ENCODE measurements around the gene ITK.
A peak's percentile ranks its signal among the peaks of the same experiment; 100 is the strongest.
"Not testable (repeated sequence)": the region's sequence is repeated elsewhere in the genome, so short reads cannot be mapped to it uniquely, and the experiment has no call there.

Gene ITK

GRCh38 chr5:157167214-157167621 is 13.4 kb upstream of the ITK start:
- DNase-seq (ENCODE audit: low read depth in 2 of 2), result peak in 1 of 2 donors; percentile 33

GRCh38 chr5:157168286-157168685 is 12.4 kb upstream of the ITK start:
- no peak for DNase-seq (ENCODE audit: low read depth in 2 of 2)

DNA sequence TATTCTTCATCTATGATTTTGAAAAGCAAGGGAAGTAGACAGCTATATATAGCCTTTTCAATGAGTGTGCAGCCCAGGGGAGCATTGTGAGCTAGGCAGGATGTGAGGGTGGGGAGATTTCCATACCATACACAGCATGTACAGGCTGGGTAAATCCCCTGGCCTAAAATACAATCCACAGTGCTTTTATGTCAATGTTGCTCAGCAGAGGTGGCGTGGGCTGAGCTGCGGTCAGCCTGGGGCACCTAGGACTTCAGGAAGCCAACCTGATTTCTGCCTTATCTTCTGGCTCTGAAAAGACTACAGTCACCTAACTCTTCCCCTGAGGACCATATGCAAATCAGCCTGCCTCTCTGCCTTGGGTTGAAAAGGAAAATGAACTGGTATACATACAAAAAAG is 8.2 kb upstream of the ITK start:
- DNase-seq (ENCODE audit: low read depth in 2 of 2), result peak; percentile 85 to 91

DNA sequence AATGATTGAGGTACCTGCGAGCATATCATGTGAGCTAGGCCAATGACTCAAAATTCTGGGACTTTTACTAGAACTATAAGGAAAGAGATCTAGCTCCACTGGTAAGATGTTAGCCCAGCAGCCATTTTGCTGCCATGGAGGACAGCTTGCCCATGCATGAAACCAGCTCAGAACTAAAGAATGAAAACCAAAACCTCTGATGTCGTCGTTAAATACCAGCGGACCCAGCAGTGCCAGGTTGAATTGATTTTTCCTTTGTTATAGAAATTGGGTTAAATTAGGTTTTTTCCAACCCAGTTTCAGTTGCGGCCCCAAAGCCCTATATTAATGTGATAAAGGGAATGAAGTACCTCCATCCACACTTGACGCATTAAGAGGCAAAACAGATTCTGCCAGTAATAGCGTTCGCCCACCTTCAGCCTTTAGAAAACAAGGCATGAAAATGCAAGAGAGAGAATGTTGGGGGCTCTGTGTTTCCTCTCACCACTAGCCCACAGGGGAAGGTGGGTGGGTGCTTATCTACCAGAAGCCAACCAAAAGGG is 5.5 kb upstream of the ITK start:
- DNase-seq (ENCODE audit: low read depth in 2 of 2), result no peak

DNA sequence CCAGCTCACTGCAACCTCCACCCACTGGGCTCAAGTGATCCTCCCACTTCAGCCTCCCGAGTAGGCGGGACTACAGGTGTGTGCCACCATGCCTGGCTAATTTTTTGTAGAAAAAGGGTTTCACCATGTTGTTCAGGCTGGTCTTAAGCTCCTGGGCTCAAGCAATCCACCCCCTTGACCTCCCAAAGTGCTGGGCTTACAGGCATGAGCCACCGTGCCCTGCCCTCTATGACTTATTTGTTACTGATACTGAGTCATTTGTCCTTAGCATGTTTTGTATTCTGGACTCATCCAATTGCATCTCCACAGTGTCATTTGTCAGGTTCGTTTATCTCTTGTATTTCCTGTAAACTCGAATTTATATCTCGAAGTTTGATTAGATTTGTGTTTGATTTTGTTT is 2.7 kb upstream of the ITK start:
- no peak for DNase-seq (ENCODE audit: low read depth in 2 of 2)

DNA sequence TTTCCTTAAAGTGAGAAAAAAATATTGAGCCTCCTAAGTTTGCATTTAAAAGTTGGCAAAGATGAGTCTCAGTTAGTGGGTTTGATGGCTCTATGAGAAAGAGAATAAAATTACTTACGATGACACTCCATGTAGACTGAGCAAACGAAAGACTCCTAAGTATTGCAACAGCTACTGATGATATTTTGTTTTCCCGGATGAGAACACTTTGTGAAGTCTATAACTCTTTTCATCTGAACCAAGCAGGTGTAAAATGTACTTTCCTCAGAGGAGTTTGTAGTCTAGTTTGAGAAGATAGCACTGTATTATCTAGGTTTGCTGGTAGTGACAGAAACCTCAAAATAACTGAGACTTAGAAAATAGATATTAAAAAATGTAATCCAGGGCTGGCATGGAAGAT is 1.7 kb upstream of the ITK start:
- DNase-seq (ENCODE audit: low read depth in 2 of 2), result no peak

DNA sequence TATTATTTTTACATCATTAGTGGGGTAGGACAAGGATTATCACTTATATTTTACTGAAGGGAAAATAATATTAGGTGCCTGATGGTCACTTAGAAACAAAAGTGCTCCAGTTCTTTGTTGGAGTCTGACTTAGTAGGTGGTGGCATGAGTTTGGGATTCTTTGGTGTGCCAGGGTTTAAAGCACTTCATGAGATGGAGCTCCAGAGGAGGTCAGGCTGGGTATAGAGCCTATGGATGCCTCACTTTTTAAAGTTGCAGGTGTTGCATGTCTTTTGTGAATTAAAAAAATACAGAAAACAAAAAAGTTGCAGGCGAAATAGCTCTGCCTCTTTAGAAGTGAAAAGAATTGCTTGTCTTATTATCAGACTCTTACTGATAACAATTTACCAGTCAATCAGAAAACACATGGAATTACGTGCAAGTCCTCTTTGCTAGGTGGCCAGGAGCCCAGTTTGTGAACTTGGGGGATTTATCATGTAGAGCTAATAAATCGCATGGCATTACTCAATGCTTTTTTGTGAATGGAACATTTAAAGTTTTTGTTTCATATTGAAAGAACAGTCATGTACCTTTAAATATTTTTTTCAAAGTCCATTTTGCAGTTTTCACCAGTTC is 1.6 kb downstream of the ITK start:
- no peak for DNase-seq (ENCODE audit: low read depth in 2 of 2)

DNA sequence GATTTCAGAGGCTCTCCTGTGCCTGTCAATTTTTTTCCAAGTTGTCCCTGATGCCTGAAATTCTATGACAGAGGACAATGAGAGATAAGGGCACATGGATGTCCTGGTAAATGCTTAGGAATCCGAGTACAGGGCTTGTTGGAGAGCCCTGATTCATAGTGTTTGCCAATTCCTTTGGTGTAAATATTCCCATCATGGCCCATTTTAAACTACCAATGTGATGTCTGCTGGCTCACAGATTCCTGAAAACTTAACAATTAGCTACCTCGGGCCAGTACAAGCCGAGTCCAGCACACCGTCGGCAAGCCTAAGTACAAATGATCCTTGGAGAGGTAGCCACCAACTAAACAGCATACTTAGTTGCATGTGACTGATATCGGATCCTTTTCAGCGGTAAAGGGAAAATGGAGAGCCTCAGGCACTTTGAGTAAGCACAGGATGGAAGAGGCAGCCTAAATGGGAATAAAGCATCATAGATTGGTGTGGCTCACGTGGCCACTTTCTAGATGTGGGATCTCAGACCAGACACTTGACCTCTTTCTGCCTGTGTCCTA is 3.6 kb downstream of the ITK start:
- DNase-seq (ENCODE audit: low read depth in 2 of 2), result no peak

- DNase-seq (ENCODE audit: low read depth in 2 of 2), result not testable (repeated sequence)
These were observed 4.5 kb downstream of the ITK start for GRCh38 chr5:157185122-157185521.

DNA sequence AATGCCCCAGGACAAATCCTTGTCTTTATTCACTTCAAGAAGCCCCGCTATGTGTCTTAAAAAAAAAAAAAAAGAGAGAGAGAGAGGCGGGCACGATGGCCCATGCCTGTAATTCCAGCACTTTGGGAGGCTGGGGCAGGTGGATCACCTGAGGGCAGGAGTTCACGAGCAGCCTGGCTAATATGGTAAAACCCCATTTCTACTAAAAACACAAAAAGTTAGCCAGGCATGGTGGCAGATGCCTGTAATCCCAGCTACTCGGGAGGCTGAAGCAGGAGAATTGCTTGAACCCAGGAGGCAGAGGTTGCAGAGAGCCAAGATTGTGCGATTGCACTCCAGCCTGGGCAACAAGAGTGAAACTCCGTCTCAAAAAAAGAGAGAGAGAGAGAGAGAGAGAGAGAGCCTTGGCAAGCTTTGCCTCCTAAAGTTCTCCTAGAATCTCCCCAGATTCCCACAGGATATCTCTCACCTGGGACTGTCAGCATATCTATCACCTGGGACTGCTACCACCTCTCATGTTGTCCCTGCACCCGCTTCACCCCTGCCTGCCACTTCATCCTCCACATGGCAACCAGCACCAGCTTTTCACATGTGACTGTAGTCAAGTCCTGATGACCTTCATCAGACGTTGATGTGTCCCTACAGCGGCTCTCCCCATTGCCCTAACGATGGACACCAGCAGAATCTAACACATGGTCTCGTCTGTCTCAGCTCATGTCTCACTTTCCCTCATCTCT is 5.8 kb downstream of the ITK start:
- no peak for DNase-seq (ENCODE audit: low read depth in 2 of 2)

GRCh38 chr5:157187046-157187754 is 6.6 kb downstream of the ITK start:
- DNase-seq (ENCODE audit: low read depth in 2 of 2), result no peak

GRCh38 chr5:157188270-157188669 is 7.6 kb downstream of the ITK start:
- no peak for DNase-seq (ENCODE audit: low read depth in 2 of 2)

DNA sequence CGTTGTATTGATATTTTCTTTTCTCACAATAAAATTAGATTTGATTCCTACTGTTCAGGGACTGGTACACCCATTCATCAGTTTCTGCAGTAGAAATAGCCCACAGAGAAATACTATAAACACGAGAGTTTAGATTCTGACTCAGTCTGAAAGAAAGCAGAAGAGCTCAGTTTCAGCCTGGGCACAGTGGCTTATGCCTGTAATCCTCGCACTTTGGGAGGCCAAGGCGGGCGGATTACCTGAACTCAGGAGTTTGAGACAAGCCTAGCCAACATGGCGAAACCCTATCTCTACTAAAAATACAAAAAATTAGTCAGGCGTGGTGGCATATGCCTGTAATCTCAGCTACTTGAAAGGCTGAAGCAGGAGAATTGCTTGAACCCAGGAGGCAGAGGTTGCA is 8.6 kb downstream of the ITK start:
- no peak for DNase-seq (ENCODE audit: low read depth in 2 of 2)

- no peak for DNase-seq (ENCODE audit: low read depth in 2 of 2)
These were observed 13.2 kb downstream of the ITK start for GRCh38 chr5:157193699-157194424.

DNA sequence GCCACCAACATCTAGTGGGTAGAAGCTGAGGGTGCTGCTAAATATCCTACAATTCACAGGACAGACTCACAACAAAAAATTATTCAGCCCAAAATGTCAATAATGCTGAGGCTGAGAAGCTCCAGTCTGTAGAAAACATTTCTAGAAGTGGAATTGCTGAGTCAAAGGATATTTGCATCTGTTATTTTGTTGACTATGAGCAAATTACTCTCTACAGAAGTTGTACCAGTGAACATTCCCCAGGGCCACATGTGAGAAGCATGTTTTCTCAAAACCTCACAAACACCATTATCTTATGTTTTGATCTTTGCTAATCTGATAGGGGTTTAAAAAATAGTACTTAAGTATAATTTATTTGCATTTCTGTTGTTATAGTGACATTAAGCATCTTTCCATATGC is 15.4 kb downstream of the ITK start:
- no peak for DNase-seq (ENCODE audit: low read depth in 2 of 2)

DNA sequence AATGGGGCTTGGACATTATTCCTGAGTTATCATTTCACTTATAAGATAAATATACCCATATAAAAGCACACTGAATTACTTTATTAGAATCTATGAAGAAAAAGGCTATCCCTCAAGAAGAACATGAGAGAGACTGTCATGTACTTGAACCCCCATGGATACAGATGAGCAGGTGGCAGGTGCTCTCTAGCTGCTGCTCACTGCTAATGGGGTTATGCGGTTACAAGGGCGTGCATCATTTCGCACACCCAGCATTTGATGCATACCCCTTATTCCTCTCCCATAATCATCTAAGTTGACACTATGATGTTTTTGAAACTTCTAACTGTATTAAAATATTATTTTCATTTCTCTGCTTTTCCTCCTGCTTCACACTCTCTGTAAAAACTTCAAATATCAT is 16.4 kb downstream of the ITK start:
- no peak for DNase-seq (ENCODE audit: low read depth in 2 of 2)

DNA sequence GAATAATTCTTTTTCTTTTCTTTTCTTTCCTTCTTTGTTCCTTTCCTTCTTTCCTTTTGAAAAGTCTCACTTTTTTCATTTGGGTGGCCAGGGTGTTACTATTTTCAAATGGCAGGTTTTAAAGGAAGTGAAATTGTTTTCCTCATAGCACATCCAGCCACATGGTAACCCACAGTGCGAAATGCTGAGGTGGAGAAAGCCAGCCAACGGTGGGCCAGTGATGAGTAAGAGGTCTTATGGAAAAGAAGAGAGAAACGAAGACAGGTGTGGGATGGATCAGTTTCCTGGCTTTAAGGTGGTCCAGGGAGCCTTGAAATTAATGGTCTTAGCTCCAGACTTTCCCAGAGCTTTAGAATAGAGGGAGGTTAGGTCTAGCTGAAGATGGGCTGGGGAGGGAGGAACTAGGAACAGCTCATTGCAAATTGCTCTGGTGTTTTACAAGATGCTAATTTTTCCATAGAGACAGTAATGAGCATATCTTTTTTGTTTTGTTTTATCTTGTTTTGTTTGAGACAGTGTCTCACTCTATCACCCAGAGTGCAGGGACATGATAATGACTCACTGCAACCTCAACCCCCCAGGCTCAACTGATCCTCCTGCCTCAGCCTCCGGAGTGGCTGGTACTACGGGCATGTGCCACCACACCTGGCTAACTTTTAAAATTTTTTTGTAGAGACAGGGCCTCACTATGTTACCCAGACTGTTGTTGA is 17.8 kb downstream of the ITK start:
- DNase-seq (ENCODE audit: low read depth in 2 of 2), result peak in 1 of 2 donors; percentile 52

GRCh38 chr5:157201857-157202256 is 21.2 kb downstream of the ITK start:
- DNase-seq (ENCODE audit: low read depth in 2 of 2), result no peak

DNA sequence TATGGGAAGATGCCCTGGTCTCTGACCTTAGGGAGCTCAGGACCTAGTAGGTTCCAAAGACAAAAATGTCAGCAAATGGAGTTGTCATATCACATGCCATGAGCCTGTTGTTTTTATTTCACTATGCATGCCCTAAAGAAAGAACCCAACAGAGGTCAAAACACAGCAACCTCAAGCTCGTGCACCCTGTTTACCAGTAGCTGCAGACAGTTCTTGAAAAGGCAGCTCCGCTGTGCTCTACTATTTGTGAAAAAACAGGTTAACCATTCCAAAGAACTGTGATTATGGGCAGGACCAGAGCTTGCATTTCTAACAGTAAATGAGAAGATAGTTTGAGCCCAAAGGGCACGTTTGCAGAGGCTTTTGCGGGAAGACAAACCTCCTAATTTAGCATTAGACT is 22.8 kb downstream of the ITK start:
- DNase-seq (ENCODE audit: low read depth in 2 of 2), result no peak

GRCh38 chr5:157204765-157205164 is 24.1 kb downstream of the ITK start:
- no peak for DNase-seq (ENCODE audit: low read depth in 2 of 2)

- DNase-seq (ENCODE audit: low read depth in 2 of 2), result no peak
These were observed 25.1 kb downstream of the ITK start for GRCh38 chr5:157205708-157206107.

Measured in stimulated activated CD8-positive, alpha-beta memory T cell treated with anti-CD3 and anti-CD28 coated beads, Interleukin-7, amount 100 ng/mL, for 4 hours (primary cell).